Measurements from ENCODE around the gene LPAR5. TPM values are rescaled to one million over a fixed set of nuclear protein-coding genes. Genes with fewer than 3 reads are reported as not detected.

The LPAR5 gene
- total RNA-seq: 16.6 TPM in 2 replicates

GRCh38 chr12:6635856-6636531 lies at the start of gene LPAR5:
Gene LPAR5, minus strand, starts transcription at chr12:6635959. Its CDS starts 14,711 bp downstream, at chr12:6621248.

DNA sequence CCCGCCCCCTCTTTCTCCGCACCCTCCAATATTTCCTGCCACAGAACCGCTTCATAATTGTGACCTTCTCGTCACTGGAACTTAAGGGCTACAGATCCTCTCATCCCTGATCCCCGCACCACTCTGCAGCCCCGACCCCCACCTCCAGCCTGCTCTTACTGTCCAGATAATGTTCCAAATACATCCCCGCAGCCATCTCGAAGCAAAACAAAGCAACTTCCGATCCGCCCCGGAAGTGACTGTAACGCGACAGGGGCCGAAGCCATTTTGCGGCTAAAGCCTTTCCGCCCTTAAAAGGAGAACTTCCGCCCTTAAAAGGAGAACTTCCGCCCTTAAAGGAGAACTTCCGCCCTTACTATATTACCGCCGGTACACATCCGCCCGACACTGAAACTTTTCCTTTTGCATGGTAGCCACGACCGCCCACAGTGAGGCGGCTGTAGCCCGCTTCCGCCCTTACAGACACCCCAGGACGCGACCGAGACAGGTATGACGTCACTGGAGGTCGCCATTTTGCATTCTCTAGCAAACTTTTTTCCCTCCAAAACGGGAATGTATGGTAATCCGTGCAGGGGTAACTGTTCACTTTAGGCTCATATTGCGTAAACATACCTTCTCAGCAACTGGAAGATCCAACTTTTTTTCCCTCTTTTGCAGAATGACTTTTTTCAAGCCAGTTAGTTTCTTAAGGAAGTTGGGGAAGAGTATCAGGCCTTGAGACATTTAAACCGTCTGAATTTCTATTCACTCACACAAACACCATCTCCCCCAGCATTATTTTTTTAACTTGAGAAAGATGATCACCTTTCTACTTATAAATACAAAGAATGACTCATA lies 27.4 kb upstream of the LPAR5 start, which contains the start of gene ING4:
TSS of gene ING4 (minus strand) at position 214 of the 837 bp plus-strand sequence. CDS start at position 196, 18 bp downstream.

DNA sequence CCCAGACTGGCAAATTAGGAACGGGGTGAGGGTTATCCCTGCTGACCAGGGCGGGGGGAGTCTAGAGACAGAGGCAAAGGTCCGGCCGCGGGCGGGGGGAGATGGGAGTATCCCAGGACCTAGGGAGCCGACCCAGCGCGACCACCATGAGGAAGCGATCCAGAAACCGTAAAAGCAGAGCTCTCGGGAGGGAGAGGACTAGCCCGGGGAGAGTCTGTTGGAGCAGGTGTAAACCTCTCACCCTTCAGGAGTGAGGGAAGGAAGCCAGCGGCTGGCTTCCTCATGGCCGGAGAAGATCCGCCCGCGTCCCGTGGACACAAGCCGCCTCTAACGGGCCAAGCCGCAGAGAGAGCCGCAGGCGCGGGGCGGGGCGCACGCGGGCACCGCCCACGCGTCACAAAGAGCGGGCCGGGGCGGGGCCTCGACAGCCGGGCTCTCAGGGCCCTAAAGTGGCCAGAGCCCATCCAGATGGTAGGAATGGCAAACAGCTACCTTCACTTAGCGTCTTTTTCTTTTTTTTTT lies 11.4 kb upstream of the LPAR5 start, which contains the start of gene ACRBP:
TSS of gene ACRBP (minus strand) at position 350 of the 522 bp plus-strand sequence. CDS start at position 284, 66 bp downstream.

Other genes with a start within 250 kb of the LPAR5 start
- gene CD27, start 191.0 kb downstream of the LPAR5 start, total RNA-seq: not detected in 2 replicates
- 2.5 and 3.0 TPM in 2 replicates for gene TAPBPL, start 183.9 kb downstream of the LPAR5 start, total RNA-seq
- 1.8 and 2.9 TPM in 2 replicates for gene VAMP1, start 165.3 kb downstream of the LPAR5 start, total RNA-seq
- gene MRPL51, start 142.7 kb downstream of the LPAR5 start, total RNA-seq: 116 and 153 TPM in 2 replicates
- 87.6 and 120 TPM in 2 replicates for gene NCAPD2, start 141.9 kb downstream of the LPAR5 start, total RNA-seq
- gene GAPDH, start 101.4 kb downstream of the LPAR5 start, total RNA-seq: 8,018 and 11,435 TPM in 2 replicates
- gene IFFO1, start 79.9 kb downstream of the LPAR5 start, total RNA-seq: 1.8 and 3.3 TPM in 2 replicates
- 46.7 and 47.1 TPM in 2 replicates for gene NOP2, start 67.7 kb downstream of the LPAR5 start, total RNA-seq
- 180 and 243 TPM in 2 replicates for gene CHD4, start 28.6 kb downstream of the LPAR5 start, total RNA-seq
- 0.28 TPM in 1 of 2 replicates, not detected in the other for gene ACRBP, start 11.5 kb upstream of the LPAR5 start, total RNA-seq
- 19.8 and 24.4 TPM in 2 replicates for gene ING4, start 27.2 kb upstream of the LPAR5 start, total RNA-seq
- 15.1 and 21.8 TPM in 2 replicates for gene ZNF384, start 53.4 kb upstream of the LPAR5 start, total RNA-seq
- not detected in 2 replicates for gene PIANP, start 64.9 kb upstream of the LPAR5 start, total RNA-seq
- gene COPS7A, start 88.1 kb upstream of the LPAR5 start, total RNA-seq: 56.4 and 63.6 TPM in 2 replicates
- 329 and 348 TPM in 2 replicates for gene MLF2, start 117.2 kb upstream of the LPAR5 start, total RNA-seq
- gene PTMS, start 130.4 kb upstream of the LPAR5 start, total RNA-seq: 166 and 192 TPM in 2 replicates
- gene LAG3, start 136.6 kb upstream of the LPAR5 start, total RNA-seq: 0.14 TPM in 1 of 2 replicates, not detected in the other
- gene CD4, start 153.6 kb upstream of the LPAR5 start, total RNA-seq: 0.21 and 0.23 TPM in 2 replicates
- gene GPR162, start 185.9 kb upstream of the LPAR5 start, total RNA-seq: 0.09 and 0.21 TPM in 2 replicates
- 19.7 and 23.4 TPM in 2 replicates for gene P3H3, start 192.4 kb upstream of the LPAR5 start, total RNA-seq
- gene GNB3, start 205.0 kb upstream of the LPAR5 start, total RNA-seq: 0.28 and 0.92 TPM in 2 replicates
- gene CDCA3, start 215.3 kb upstream of the LPAR5 start, total RNA-seq: 23.6 and 41.0 TPM in 2 replicates
- 72.2 and 82.5 TPM in 2 replicates for gene USP5, start 216.2 kb upstream of the LPAR5 start, total RNA-seq
- gene TPI1, start 231.6 kb upstream of the LPAR5 start, total RNA-seq: 1,425 and 1,466 TPM in 2 replicates
- 8.6 and 11.8 TPM in 2 replicates for gene SPSB2, start 237.3 kb upstream of the LPAR5 start, total RNA-seq

Data from airway epithelial cell (primary cell).